Spleen (tissue), 11 donors: ENCODE data around the gene HAUS7. TPM values are rescaled to one million over a fixed set of nuclear protein-coding genes. Genes with fewer than 3 reads are reported as not detected.

Experiments
- DNase-seq: peaks from one replicate; pipeline ENCODE4 v3.0.0-alpha.2; 2020
- H3K27ac ChIP-seq, 8 donors: fragments of 200-600 bp; sonication (generic) in 7 of 8; 1 replicate in 4 of 8; 2 replicates in 4 of 8; pipeline versions ENCODE4 v1.5.0 to v1.8.0; 2016 to 2021; ENCODE audit warnings: inconsistent platforms in 4 of 8, mild to moderate bottlenecking in 4 of 8, moderate library complexity in 1 of 8
- H3K27me3 ChIP-seq, 7 donors: fragments of 200-600 bp; sonication (generic) in 6 of 7; replicated peaks in 1 of 7; 1 replicate in 4 of 7; 2 replicates in 3 of 7; pipeline versions ENCODE4 v1.5.0 to v1.8.0; 2016 to 2021; ENCODE audit warnings: inconsistent platforms in 3 of 7, mild to moderate bottlenecking in 1 of 7
- H3K36me3 ChIP-seq, 6 donors: fragments of 200-600 bp; sonication (generic) in 5 of 6; 1 replicate in 4 of 6; 2 replicates in 2 of 6; pipeline versions ENCODE4 v1.5.0 to v1.8.0; 2016 to 2021; ENCODE audit warnings: inconsistent platforms in 2 of 6
- H3K4me1 ChIP-seq, 6 donors: fragments of 200-600 bp; sonication (generic) in 5 of 6; 1 replicate in 3 of 6; 2 replicates in 3 of 6; pipeline versions ENCODE4 v1.5.0 to v1.8.0; 2016 to 2021; ENCODE audit warnings: inconsistent platforms in 3 of 6
- H3K4me3 ChIP-seq, 8 donors: fragments of 200-600 bp; sonication (generic) in 7 of 8; 1 replicate in 4 of 8; 2 replicates in 4 of 8; pipeline versions ENCODE4 v1.5.0 to v1.8.0; 2016 to 2021; ENCODE audit warnings: inconsistent platforms in 4 of 8, mild to moderate bottlenecking in 4 of 8, moderate library complexity in 2 of 8
- H3K9me3 ChIP-seq, 8 donors: fragments of 200-600 bp; sonication (generic) in 7 of 8; 1 replicate in 4 of 8; 2 replicates in 4 of 8; pipeline versions ENCODE4 v1.5.0 to v1.8.0; 2016 to 2021; ENCODE audit warnings: inconsistent platforms in 4 of 8
- POLR2A ChIP-seq, 3 donors: fragments of 450-650 bp; IDR thresholded peaks; one replicate each; pipeline ENCODE4 v1.5.1; 2017; ENCODE audit warnings: antibody characterized with exemption in 3 of 3, mild to moderate bottlenecking in 1 of 3
- POLR2AphosphoS5 ChIP-seq, 3 donors: sonication (generic); formaldehyde crosslinking; IDR thresholded peaks; one replicate each; pipeline ENCODE4 v1.5.1; 2017; ENCODE audit warnings: antibody characterized with exemption in 3 of 3
- WGBS, 5 donors: extraction: QIAGEN DNeasy Blood & Tissue Kit in 3 of 5; methylation state at CpG; one replicate each; pipeline versions ENCODE4 v1.1.5 to v1.1.7; 2013 to 2018; 5-methylcytosine and 5-hydroxymethylcytosine counted together
- intact Hi-C: fragments of 100-400 bp; cut with DNase I; formaldehyde crosslinking; loops from one replicate; pipeline ENCODE4 v1.15.0; 2023; ENCODE audit warnings: low total_unique reads
- polyA plus RNA-seq, 3 donors: library from polyadenylated mRNA; stranded (reverse); fragments of 200-250 nt; gene quantifications; one replicate each; pipeline ENCODE4 v1.2.1, GENCODE V29; 2013
- small RNA-seq, 4 donors: library from RNA; depleted of rRNA; stranded (forward); fragments of <200 nt; gene quantifications; one replicate each; pipeline ENCODE3, GENCODE V24; 2016
- total RNA-seq, 7 donors: library from RNA; depleted of rRNA in 3 of 7; stranded (reverse); fragments of >200 nt in 3 of 7; fragmentation: NEBNext Ultra II Directional in 4 of 7; extraction: Animal tissue kit (Norgen Biotek cat#: 25700) in 4 of 7; gene quantifications; one replicate each; pipeline versions ENCODE4 v1.1.0 to v1.2.1, GENCODE V29; 2016 to 2021
- TF ChIP-seq, protein P1 (sequence below), 11 experiments: fragments of 200-600 bp in 7 of 11; fragments of 450-650 bp in 4 of 11; sonication (generic) in 4 of 11; IDR thresholded peaks in 8 of 11; conservative IDR thresholded peaks in 3 of 11; 1 replicate in 7 of 11; 2 replicates in 4 of 11; pipeline versions ENCODE4 v1.4.0 to v1.8.0; 2016 to 2021; ENCODE audit warnings: antibody characterized with exemption in 11 of 11, inconsistent platforms in 4 of 11, mild to moderate bottlenecking in 1 of 11
- donor health status: healthy with polysubstance abuse.
- donor health status: DM: no; HTN: no; CAD: no; lungs with moderate emphysema.
- donor health status: DM: no; HTN: no; CAD: no.
- donor health status: Bipolar disorder and iron deficiency.
- donor health status: healthy.
- donor health status: DM: no; HTN: no; CAD: no.
- donor health status: DM: yes; HTN: yes; CAD: no.

The HAUS7 gene
- total and polyA plus RNA-seq, 10 donors = 23.6 to 83.7 (median 34.5) TPM

DNA sequence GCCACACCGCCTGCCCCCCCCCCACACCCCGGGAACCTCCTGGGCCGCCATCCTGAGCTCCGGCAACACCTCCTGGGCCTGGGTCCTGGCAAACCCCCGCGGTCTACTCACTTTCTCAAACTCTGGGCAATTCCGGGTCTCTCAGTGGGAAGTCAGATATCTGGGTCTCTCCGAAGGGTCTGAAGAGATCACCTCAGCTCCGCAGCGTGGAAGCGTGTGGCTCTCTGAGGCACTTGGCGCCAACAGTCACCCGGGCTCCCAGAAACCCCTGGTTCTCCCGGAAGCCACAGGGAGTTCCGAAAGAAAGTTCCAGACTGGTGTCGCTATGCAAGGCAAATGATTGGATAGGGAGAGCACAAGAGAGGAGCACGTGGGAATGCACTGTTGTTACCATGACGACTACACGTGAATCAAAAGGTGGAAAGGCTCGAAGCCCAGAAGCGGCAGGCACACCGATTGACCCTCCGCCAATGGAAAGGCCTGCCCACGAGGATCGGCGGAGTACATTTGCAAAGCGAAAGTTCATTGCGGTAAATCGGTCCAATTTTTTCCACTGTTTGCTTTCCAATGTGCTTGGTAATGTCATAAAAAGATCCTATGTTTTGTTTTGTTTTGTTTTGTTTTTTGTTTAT lies 69.1 kb downstream of the HAUS7 start, which contains the start of gene PNMA6E:
Gene PNMA6E (minus strand): TSS at position 218 of the 632 bp plus-strand sequence. CDS start 2,501 bp downstream, outside the sequence.
- peak; percentile 62 for DNase-seq
- Histone ChIP-seq H3K27ac (no peak within 1 kb of the TSS), H3K9me3 (peaks cover 0 to 3% (median 0%) of the 10 kb centered on the region in 8 donors), H3K4me1 (no peaks in the 10 kb centered on the region), H3K4me3 (no peak within 1 kb of the TSS), H3K27me3 (peaks cover 0 to 15% (median 0%) of the 10 kb centered on the region in 7 donors), H3K36me3 (no peaks in the 10 kb centered on the region)
- intact Hi-C loops = no loop called here
- WGBS, 5 donors = 90 to 97% (median 95%) methylated on average over 23 to 29 of the region's 29 CpGs
- TF ChIP-seq POLR2A (IDR thresholded peaks at IDR 0.05) (no peak), POLR2AphosphoS5 (IDR thresholded peaks at IDR 0.05) (no peak)
- TF ChIP-seq, protein P1, sequence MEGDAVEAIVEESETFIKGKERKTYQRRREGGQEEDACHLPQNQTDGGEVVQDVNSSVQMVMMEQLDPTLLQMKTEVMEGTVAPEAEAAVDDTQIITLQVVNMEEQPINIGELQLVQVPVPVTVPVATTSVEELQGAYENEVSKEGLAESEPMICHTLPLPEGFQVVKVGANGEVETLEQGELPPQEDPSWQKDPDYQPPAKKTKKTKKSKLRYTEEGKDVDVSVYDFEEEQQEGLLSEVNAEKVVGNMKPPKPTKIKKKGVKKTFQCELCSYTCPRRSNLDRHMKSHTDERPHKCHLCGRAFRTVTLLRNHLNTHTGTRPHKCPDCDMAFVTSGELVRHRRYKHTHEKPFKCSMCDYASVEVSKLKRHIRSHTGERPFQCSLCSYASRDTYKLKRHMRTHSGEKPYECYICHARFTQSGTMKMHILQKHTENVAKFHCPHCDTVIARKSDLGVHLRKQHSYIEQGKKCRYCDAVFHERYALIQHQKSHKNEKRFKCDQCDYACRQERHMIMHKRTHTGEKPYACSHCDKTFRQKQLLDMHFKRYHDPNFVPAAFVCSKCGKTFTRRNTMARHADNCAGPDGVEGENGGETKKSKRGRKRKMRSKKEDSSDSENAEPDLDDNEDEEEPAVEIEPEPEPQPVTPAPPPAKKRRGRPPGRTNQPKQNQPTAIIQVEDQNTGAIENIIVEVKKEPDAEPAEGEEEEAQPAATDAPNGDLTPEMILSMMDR (IDR thresholded peaks at IDR 0.05 in 8 of 11, conservative IDR thresholded peaks at IDR 0.05 in 3 of 11) = no peak

DNA sequence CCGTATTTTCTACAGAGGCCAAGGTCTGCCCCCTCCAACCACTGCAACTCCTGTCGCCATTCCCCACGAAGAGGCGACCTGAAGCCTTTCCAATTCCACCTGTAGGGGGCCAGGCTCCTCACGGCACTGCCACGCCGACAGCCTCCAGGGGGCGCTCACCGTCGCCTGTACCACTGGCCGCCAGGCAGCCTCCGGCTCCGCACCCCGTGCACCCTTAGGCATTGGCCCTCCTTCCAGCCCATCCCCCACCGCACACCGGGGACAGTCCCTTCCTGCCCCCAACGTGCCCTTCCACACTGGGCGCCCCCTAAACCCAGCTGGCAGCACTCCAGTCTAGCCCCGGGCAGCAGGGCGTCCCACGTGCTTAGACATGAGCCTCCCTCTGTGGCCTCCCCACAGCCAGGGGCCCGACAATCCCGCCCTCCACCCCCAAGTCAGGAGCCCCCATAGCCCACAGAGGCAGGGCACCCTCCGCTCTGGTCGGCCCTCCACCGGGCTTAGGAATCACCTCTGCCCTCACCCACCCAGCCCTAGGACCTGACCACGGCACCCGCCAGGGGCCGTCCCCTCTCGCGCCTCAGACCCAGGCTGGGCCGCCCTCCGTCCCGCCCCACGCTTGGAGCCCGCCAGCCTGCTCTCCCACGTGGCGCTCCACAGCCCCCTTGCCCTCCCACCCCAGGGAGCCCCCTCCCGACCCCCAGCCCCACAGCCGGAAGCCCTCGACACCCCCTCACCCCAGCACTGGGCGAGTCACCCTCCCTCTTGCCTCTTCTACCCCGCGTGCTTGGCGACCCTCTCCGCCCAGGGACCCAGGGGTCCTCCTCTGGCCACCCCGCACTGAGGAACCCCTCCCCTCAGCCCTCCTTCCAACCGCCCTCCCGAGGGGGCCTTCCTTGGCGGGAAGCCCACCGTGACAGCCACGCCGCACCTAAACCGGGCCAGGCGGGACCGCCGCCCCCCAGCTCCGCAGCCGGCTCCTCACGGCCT lies 69.9 kb downstream of the HAUS7 start:
- H3K9me3 ChIP-seq = peaks cover 0 to 3% (median 0%) of the 10 kb centered on the region in 8 donors
- DNase-seq = peak; percentile 82
- H3K27me3 ChIP-seq = peaks cover 0 to 17% (median 0%) of the 10 kb centered on the region in 7 donors
- no peak for TF ChIP-seq POLR2A (IDR thresholded peaks at IDR 0.05)
- TF ChIP-seq POLR2AphosphoS5 (IDR thresholded peaks at IDR 0.05) = peak in 1 of 3 donors; percentile 32
- TF ChIP-seq, protein P1 (IDR thresholded peaks at IDR 0.05 in 8 of 11, conservative IDR thresholded peaks at IDR 0.05 in 3 of 11) = peak in 10 of 11 experiments; percentile 18 to 77 (median 56)
- intact Hi-C loops = no loop called here
- no peaks in the 10 kb centered on the region for H3K36me3 ChIP-seq
- H3K4me1 ChIP-seq = no peaks in the 10 kb centered on the region
- no peak overlapping the region for H3K27ac ChIP-seq
- no peak overlapping the region for H3K4me3 ChIP-seq
- WGBS, 5 donors = 54 to 83% (median 77%) methylated on average over 22 to 60 of the region's 60 CpGs

DNA sequence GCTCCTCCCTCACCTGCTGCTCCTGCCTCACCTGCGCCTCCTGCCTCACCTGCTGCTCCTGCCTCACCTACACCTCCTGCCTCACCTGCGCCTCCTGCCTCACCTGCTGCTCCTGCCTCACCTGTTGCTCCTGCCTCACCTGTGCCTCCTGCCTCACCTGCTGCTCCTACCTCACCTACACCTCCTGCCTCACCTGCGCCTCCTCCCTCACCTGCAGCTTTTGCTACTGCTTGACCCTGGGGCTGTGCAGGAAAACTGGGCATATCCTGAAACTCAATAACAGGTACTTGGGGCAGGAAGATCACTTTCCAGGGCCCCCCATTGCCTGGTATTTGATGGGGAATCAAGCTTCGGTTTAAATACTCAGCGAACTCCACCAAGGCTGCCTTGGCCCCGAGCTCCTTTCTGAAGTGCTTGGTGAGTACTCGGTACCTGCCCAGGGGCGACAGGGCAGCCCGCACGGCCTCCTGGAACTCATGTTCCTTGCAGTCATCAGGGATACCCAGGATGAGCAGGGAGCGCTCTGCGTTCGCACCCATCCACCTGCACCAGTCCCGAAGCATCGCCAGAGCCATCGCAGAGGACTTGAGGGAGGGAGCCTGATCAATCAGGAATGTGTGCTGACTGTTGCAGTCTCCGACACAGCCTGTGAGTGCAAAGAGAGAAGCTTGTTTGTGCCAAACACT lies 72.0 kb downstream of the HAUS7 start:
- intact Hi-C loops = no loop called here
- TF ChIP-seq POLR2AphosphoS5 (IDR thresholded peaks at IDR 0.05) (no peak), POLR2A (IDR thresholded peaks at IDR 0.05) (no peak)
- TF ChIP-seq, protein P1 (IDR thresholded peaks at IDR 0.05 in 8 of 11, conservative IDR thresholded peaks at IDR 0.05 in 3 of 11) = no peak
- peak; percentile 66 for DNase-seq

More for the DNA sequence above, 72.0 kb downstream of the HAUS7 start:
- Histone ChIP-seq H3K4me3 (no peak overlapping the region), H3K9me3 (peaks cover 0 to 3% (median 0%) of the 10 kb centered on the region in 8 donors), H3K27ac (no peak overlapping the region), H3K27me3 (peaks cover 0 to 17% (median 0%) of the 10 kb centered on the region in 7 donors), H3K36me3 (no peaks in the 10 kb centered on the region), H3K4me1 (no peaks in the 10 kb centered on the region)
- WGBS, 5 donors = 83 to 94% (median 91%) methylated on average over 4 to 17 of the region's 17 CpGs

Small RNAs within 50 kb of the gene (small RNA-seq; reads per million reads assigned to genes)
- 0 reads per million in 4 donors for gene RN7SL667P

Other genes starting within 250 kb of the HAUS7 start
- gene PNMA6F, start 148.8 kb downstream of the HAUS7 start, total RNA-seq = not detected
- not detected for gene PNMA6F, start 148.8 kb downstream of the HAUS7 start, polyA plus RNA-seq
- 10 to 100 TPM; 15.2 to 33.8 (median 29.3) TPM for gene ZNF275, start 136.4 kb downstream of the HAUS7 start, total RNA-seq
- 1 to 10 TPM; 2.9 to 5.2 (median 5.2) TPM for gene ZNF275, start 136.4 kb downstream of the HAUS7 start, polyA plus RNA-seq
- gene PNMA6E, start 69.2 kb downstream of the HAUS7 start, total RNA-seq = not detected
- not detected for gene PNMA6E, start 69.2 kb downstream of the HAUS7 start, polyA plus RNA-seq
- 1 to 10 TPM; 1.5 to 3.4 (median 2.4) TPM for gene ZFP92, start 59.1 kb downstream of the HAUS7 start, total RNA-seq
- under 1 TPM; 0.26 to 0.83 (median 0.50) TPM for gene ZFP92, start 59.1 kb downstream of the HAUS7 start, polyA plus RNA-seq
- 1 to 10 TPM; 1.2 to 6.4 (median 3.7) TPM for gene TREX2, start 24.5 kb downstream of the HAUS7 start, total RNA-seq
- gene TREX2, start 24.5 kb downstream of the HAUS7 start, polyA plus RNA-seq = 1 to 10 TPM; 1.1 to 1.8 (median 1.3) TPM
- gene BGN, start 24.4 kb upstream of the HAUS7 start, total RNA-seq = 100 to 1,000 TPM; 180 to 370 (median 268) TPM
- gene BGN, start 24.4 kb upstream of the HAUS7 start, polyA plus RNA-seq = 100 to 1,000 TPM in 1 of 3 donors, 10 to 100 TPM in 2; 37.1 to 109 (median 40.1) TPM
- under 1 TPM in 2 of 7 donors, not detected in 5; 0.07 to 0.13 TPM for gene ATP2B3, start 47.1 kb upstream of the HAUS7 start, total RNA-seq
- gene ATP2B3, start 47.1 kb upstream of the HAUS7 start, polyA plus RNA-seq = not detected
- 10 to 100 TPM; 17.5 to 32.0 (median 21.7) TPM for gene CCNQ, start 128.6 kb upstream of the HAUS7 start, total RNA-seq
- gene CCNQ, start 128.6 kb upstream of the HAUS7 start, polyA plus RNA-seq = 10 to 100 TPM; 58.6 to 67.3 (median 59.6) TPM
- gene DUSP9, start 176.6 kb upstream of the HAUS7 start, total RNA-seq = under 1 TPM in 1 of 7 donors, not detected in 6; 0.17 TPM
- gene DUSP9, start 176.6 kb upstream of the HAUS7 start, polyA plus RNA-seq = under 1 TPM in 1 of 3 donors, not detected in 2; 0.09 TPM
- gene PNCK, start 203.2 kb upstream of the HAUS7 start, total RNA-seq = 1 to 10 TPM in 2 of 7 donors, under 1 TPM in 1, not detected in 4; 0.73 to 1.2 (median 1.0) TPM
- under 1 TPM; 0.18 to 0.35 (median 0.22) TPM for gene PNCK, start 203.2 kb upstream of the HAUS7 start, polyA plus RNA-seq
- 10 to 100 TPM in 5 of 7 donors, 1 to 10 TPM in 2; 6.7 to 72.9 (median 14.7) TPM for gene SLC6A8, start 217.3 kb upstream of the HAUS7 start, total RNA-seq
- 1 to 10 TPM; 3.2 to 5.3 (median 3.2) TPM for gene SLC6A8, start 217.3 kb upstream of the HAUS7 start, polyA plus RNA-seq